Uterus (tissue), 2 donors: ENCODE data around the gene ATP6V0C.

Experiments
- CTCF ChIP-seq, 4 experiments: fragments of 200-600 bp in 2 of 4; fragments of 450-650 bp in 2 of 4; sonication (generic) in 2 of 4; IDR thresholded peaks; one replicate each; pipeline ENCODE4 v1.5.1; 2016 to 2019; ENCODE audit warnings: antibody characterized with exemption in 4 of 4, mild to moderate bottlenecking in 2 of 4, moderate library complexity in 1 of 4
- POLR2A ChIP-seq, 2 donors: fragments of 450-650 bp; IDR thresholded peaks; one replicate each; pipeline ENCODE4 v1.6.1; 2016; ENCODE audit warnings: antibody characterized with exemption in 2 of 2, mild to moderate bottlenecking in 1 of 2, moderate library complexity in 1 of 2

GRCh38 chr16:2482708-2483534 is 30.8 kb upstream of the ATP6V0C start:
- TF ChIP-seq CTCF (IDR thresholded peaks at IDR 0.05) (no peak), POLR2A (IDR thresholded peaks at IDR 0.05) (no peak)
